Gastroesophageal sphincter (tissue), 4 donors: ENCODE data around the gene MID1IP1. TPM values are rescaled to one million over a fixed set of nuclear protein-coding genes. Genes with fewer than 3 reads are reported as not detected.

ENCODE experiments used
- ATAC-seq: fragments of 150-250 bp; one replicate; pipeline ENCODE4 v1.9.1; 2016; ENCODE audit warnings: mild to moderate bottlenecking, moderate library complexity
- H3K27ac ChIP-seq, 4 donors: fragments of 200-600 bp; sonication (generic) in 3 of 4; 1 replicate in 3 of 4; 2 replicates in 1 of 4; pipeline ENCODE4 v1.5.1; 2016 to 2019
- H3K27me3 ChIP-seq: fragments of 200-600 bp; sonication (generic); one replicate; pipeline ENCODE4 v1.5.1; 2019
- H3K36me3 ChIP-seq, 2 donors: fragments of 200-600 bp; sonication (generic); one replicate each; pipeline ENCODE4 v1.5.1; 2019; ENCODE audit warnings: control low read depth in 1 of 2
- H3K4me1 ChIP-seq, 3 donors: fragments of 200-600 bp; sonication (generic); 1 replicate in 2 of 3; 2 replicates in 1 of 3; pipeline ENCODE4 v1.5.1; 2016 to 2019; ENCODE audit warnings: control low read depth in 2 of 3
- H3K4me3 ChIP-seq, 2 donors: fragments of 200-600 bp; sonication (generic); one replicate each; pipeline ENCODE4 v1.5.1; 2019; ENCODE audit warnings: mild to moderate bottlenecking in 1 of 2, moderate library complexity in 1 of 2
- H3K9me3 ChIP-seq, 3 donors: fragments of 200-600 bp; sonication (generic); one replicate each; pipeline ENCODE4 v1.5.1; 2017 to 2019; ENCODE audit warnings: control low read depth in 2 of 3
- CTCF ChIP-seq, 4 experiments: fragments of 200-600 bp in 2 of 4; fragments of 450-650 bp in 2 of 4; sonication (generic) in 1 of 4; IDR thresholded peaks; one replicate each; pipeline ENCODE4 v1.5.1; 2017 to 2019; ENCODE audit warnings: antibody characterized with exemption in 4 of 4, mild to moderate bottlenecking in 2 of 4, moderate library complexity in 2 of 4
- EP300 ChIP-seq: sonication (generic); formaldehyde crosslinking; IDR thresholded peaks from one replicate; pipeline ENCODE4 v1.6.1; 2017; ENCODE audit warnings: antibody characterized with exemption, mild to moderate bottlenecking
- POLR2A ChIP-seq, 2 donors: fragments of 450-650 bp; IDR thresholded peaks; one replicate each; pipeline ENCODE4 v1.6.1; 2017; ENCODE audit warnings: antibody characterized with exemption in 2 of 2, mild to moderate bottlenecking in 2 of 2, moderate library complexity in 1 of 2
- POLR2AphosphoS5 ChIP-seq: sonication (generic); formaldehyde crosslinking; IDR thresholded peaks from one replicate; pipeline ENCODE4 v1.6.1; 2017; ENCODE audit warnings: antibody characterized with exemption
- WGBS, 2 donors: methylation state at CpG; one replicate each; pipeline ENCODE4 v1.1.5; 2018; ENCODE audit warnings: low coverage in 1 of 2; 5-methylcytosine and 5-hydroxymethylcytosine counted together
- total RNA-seq, 4 donors: library from RNA; depleted of rRNA; stranded (reverse); fragments of >200 nt; gene quantifications; one replicate each; pipeline ENCODE4 v1.1.0, GENCODE V29; 2016

The MID1IP1 gene
- total RNA-seq, 4 donors from 2014 or later = 54.0 to 69.2 (median 56.9) TPM

DNA sequence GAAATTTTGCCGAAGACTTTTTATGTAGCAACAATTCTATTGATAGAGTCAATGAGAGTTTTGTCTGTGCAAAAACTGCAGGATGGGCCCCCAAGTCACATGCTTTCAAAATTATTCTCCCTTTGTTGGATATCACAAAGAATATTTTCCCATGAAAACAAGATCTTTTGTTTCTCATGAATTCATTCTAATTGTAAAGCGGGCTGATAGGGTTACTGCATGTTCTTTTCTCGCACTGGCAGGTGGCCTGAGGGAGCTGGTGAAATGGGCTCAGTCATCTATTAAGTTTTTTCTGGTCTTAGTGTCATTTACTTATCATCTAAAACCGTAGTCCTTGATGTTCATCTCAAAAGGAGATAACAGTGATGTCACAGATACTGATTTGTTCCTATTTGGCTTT, 44.2 kb downstream of the MID1IP1 start:
- no peaks in the 10 kb centered on the region for H3K27me3 ChIP-seq
- H3K4me1 ChIP-seq = no peaks in the 10 kb centered on the region
- H3K9me3 ChIP-seq = no peaks in the 10 kb centered on the region
- ATAC-seq = no peak
- H3K36me3 ChIP-seq = no peaks in the 10 kb centered on the region
- 83 to 100% methylated on average over 1 to 3 of the region's 4 CpGs for WGBS, 2 donors
- H3K4me3 ChIP-seq = no peak overlapping the region
- no peak overlapping the region for H3K27ac ChIP-seq
- TF ChIP-seq EP300 (no peak), POLR2AphosphoS5 (no peak), CTCF (IDR thresholded peaks at IDR 0.05) (no peak), POLR2A (IDR thresholded peaks at IDR 0.05) (no peak)

DNA sequence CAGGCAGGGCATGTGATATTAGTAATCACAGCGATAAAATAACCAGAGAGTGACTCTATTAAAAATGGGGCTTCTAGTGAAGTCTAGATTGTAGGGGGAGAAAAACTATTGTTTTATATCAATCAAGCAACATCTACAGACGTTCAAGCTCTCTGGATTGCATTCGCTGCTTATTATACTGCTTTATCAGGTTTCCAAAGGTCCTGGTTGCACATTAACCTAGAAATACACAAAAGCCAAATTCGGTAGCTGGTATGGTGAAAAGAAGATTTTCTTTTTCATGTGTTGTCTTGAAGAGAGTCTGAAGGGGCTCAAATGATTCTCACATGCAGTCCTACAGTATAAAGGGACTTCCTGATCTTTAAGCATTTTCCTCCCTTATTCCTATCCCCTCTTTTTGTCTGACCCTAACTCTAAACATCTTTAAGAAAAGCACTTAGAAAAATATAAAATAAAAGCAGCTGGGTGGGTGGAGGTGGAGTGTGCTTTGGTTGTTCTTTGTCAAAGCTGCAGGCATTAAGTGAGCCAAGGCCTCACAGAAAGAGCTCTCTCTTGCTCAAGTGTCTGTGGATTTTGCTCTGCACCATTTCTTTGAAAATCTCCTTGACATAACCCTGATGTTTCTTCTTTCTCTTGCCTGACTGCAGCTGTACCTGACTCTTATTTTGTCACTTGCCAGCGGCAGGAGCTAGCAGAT, 46.1 kb downstream of the MID1IP1 start:
- Histone ChIP-seq H3K4me1 (no peaks in the 10 kb centered on the region), H3K9me3 (no peaks in the 10 kb centered on the region), H3K27me3 (no peaks in the 10 kb centered on the region), H3K27ac (no peak overlapping the region), H3K36me3 (no peaks in the 10 kb centered on the region), H3K4me3 (no peak overlapping the region)
- WGBS, 2 donors = 71 to 84% methylated on average over 4 to 5 of the region's 5 CpGs
- TF ChIP-seq POLR2AphosphoS5 = no peak
- TF ChIP-seq POLR2A (IDR thresholded peaks at IDR 0.05) = no peak
- TF ChIP-seq CTCF (IDR thresholded peaks at IDR 0.05) = no peak
- no peak for TF ChIP-seq EP300
- no peak for ATAC-seq

DNA sequence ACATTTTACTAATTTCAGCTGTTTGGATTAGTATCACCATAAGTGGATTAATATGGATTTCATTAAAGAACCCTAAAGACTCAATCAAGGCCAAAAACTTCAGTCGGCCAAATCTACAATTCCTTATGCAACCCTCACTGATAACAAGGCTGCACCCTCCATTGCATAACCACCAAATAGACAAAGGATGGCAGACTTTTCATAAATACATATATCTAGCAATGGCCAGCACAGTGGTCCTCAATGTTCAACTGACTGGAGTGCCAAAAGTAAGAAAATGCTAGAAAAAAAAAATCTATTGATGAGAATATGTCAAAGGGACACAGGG, 46.6 kb downstream of the MID1IP1 start:
- no peak for TF ChIP-seq EP300
- TF ChIP-seq POLR2AphosphoS5 = no peak
- TF ChIP-seq CTCF (IDR thresholded peaks at IDR 0.05) = no peak
- no peak for TF ChIP-seq POLR2A (IDR thresholded peaks at IDR 0.05)
- no peak overlapping the region for H3K27ac ChIP-seq
- ATAC-seq = no peak
- no peaks in the 10 kb centered on the region for H3K4me1 ChIP-seq
- H3K27me3 ChIP-seq = no peaks in the 10 kb centered on the region
- 70% methylated on average over 1 of the region's 1 CpG; no CpG with 5 or more reads in 1 of the 2 donors for whole genome bisulfite sequencing, 2 donors
- H3K9me3 ChIP-seq = no peaks in the 10 kb centered on the region
- no peaks in the 10 kb centered on the region for H3K36me3 ChIP-seq
- no peak overlapping the region for H3K4me3 ChIP-seq

GRCh38 chrX:38848671-38849455, 47.6 kb downstream of the MID1IP1 start:
- no peaks in the 10 kb centered on the region for H3K27me3 ChIP-seq
- TF ChIP-seq CTCF (IDR thresholded peaks at IDR 0.05) = no peak
- TF ChIP-seq EP300 = no peak
- TF ChIP-seq POLR2AphosphoS5 = no peak
- TF ChIP-seq POLR2A (IDR thresholded peaks at IDR 0.05) = no peak
- H3K9me3 ChIP-seq = no peaks in the 10 kb centered on the region
- H3K4me1 ChIP-seq = no peaks in the 10 kb centered on the region
- no peak overlapping the region for H3K27ac ChIP-seq
- WGBS, 2 donors = 85 to 100% methylated on average over 2 to 3 of the region's 7 CpGs
- no peaks in the 10 kb centered on the region for H3K36me3 ChIP-seq
- no peak for ATAC-seq
- H3K4me3 ChIP-seq = no peak overlapping the region
